K562 (cell line): Measurements from ENCODE around the gene IFT22. TPM values are rescaled to one million over a fixed set of nuclear protein-coding genes. Genes with fewer than 3 reads are reported as not detected.

Experiments used
- CBX2 ChIP-seq: fragments of 200-600 bp; sonication (generic); IDR thresholded peaks from one replicate; pipeline ENCODE4 v1.6.1; 2012; ENCODE audit warnings: mild to moderate bottlenecking, low read length, inconsistent platforms; ENCODE audit not compliant: insufficient read depth, poor library complexity, severe bottlenecking
- ESRRB ChIP-seq: fragments of 250-450 bp; sonication (Bioruptor Pico); IDR thresholded peaks from 2 replicates; pipeline ENCODE4 v1.5.0; 2020; ENCODE audit warnings: mild to moderate bottlenecking, moderate library complexity, borderline replicate concordance
- HCFC1 ChIP-seq: IDR thresholded peaks from 2 replicates; pipeline ENCODE4 v1.6.1; 2012; ENCODE audit warnings: low read depth, low read length, improper control_type of control experiment
- KAT2B ChIP-seq: IDR thresholded peaks from one replicate; pipeline ENCODE4 v1.6.1; 2012; ENCODE audit warnings: low read depth, mild to moderate bottlenecking, control low read depth, inconsistent platforms, low read length, moderate library complexity
- KLF10 ChIP-seq: fragments of 250-450 bp; sonication (Bioruptor Pico); IDR thresholded peaks from 2 replicates; pipeline ENCODE4 v1.6.1; 2021; ENCODE audit warnings: matching md5 sums
- LEF1 ChIP-seq: fragments of 450-650 bp; IDR thresholded peaks from 2 replicates; pipeline ENCODE4 v1.6.1; 2016; ENCODE audit warnings: mild to moderate bottlenecking
- PHF21A ChIP-seq: fragments of 450-650 bp; IDR thresholded peaks from 2 replicates; pipeline ENCODE4 v1.6.1; 2017; ENCODE audit warnings: low read depth, borderline replicate concordance
- POLR2AphosphoS2 ChIP-seq: IDR thresholded peaks from 2 replicates; pipeline ENCODE4 v1.6.1; 2012; ENCODE audit warnings: low read length, improper control_type of control experiment
- SMARCA4 ChIP-seq: fragments of 450-650 bp; IDR thresholded peaks from 2 replicates; pipeline ENCODE4 v1.6.1; 2016
- U2AF2 ChIP-seq: fragments of 200-400 bp; formaldehyde crosslinking; optimal IDR thresholded peaks from 2 replicates; pipeline ENCODE3; 2017; ENCODE audit warnings: low read depth, mild to moderate bottlenecking, low read length
- XRCC4 ChIP-seq: IDR thresholded peaks from one replicate; pipeline ENCODE4 v1.6.1; 2011; ENCODE audit not compliant: insufficient read depth, insufficient read length; ENCODE audit errors: extremely low read depth
- ZKSCAN1 ChIP-seq: fragments of 150-350 bp; IDR thresholded peaks from 2 replicates; pipeline ENCODE4 v1.6.1; 2016; ENCODE audit warnings: low read depth, low read length
- ZNF184 ChIP-seq: sonication (generic); formaldehyde crosslinking; IDR thresholded peaks from 2 replicates; pipeline ENCODE4 v1.5.0; 2020; ENCODE audit warnings: missing genetic modification reagents
- ZNF212 ChIP-seq: fragments of 450-650 bp; formaldehyde crosslinking; IDR thresholded peaks from 2 replicates; pipeline ENCODE4 v1.4.0; 2020; ENCODE audit warnings: mild to moderate bottlenecking
- ZNF57 ChIP-seq: fragments of 450-650 bp; formaldehyde crosslinking; IDR thresholded peaks from 2 replicates; pipeline ENCODE4 v1.4.0; 2020; ENCODE audit warnings: mild to moderate bottlenecking, moderate library complexity
- ZNF707 ChIP-seq: fragments of 250-450 bp; sonication (Bioruptor Pico); conservative IDR thresholded peaks from 2 replicates; pipeline ENCODE4 v1.8.0; 2022; ENCODE audit warnings: inconsistent platforms, mild to moderate bottlenecking, moderate library complexity
- polyA plus RNA-seq, 8 experiments: library from polyadenylated mRNA; depleted of rRNA in 4 of 8; stranded (reverse) in 5 of 8; unstranded in 3 of 8; fragments of >200 nt; fragmentation: Nextera tagmentation in 2 of 8; fragmentation: Illumina TruSeq in 1 of 8; extraction: Ambion mirVana in 2 of 8; extraction: Trizol in 1 of 8; gene quantifications; 2 replicates each; pipeline versions ENCODE4 v1.2.1 to v1.2.3, GENCODE V29; 2011 to 2014; ENCODE audit warnings: inconsistent platforms in 1 of 8, missing spikeins in 1 of 8
- total RNA-seq, 7 experiments: library from RNA; depleted of rRNA in 6 of 7; stranded (reverse); fragments of >200 nt in 6 of 7; fragmentation: Illumina TruSeq in 2 of 7; extraction: Trizol in 2 of 7; gene quantifications; 2 replicates each; pipeline versions ENCODE4 v1.2.1 to v1.2.3, GENCODE V29; 2011 to 2021; ENCODE audit warnings: low replicate concordance in 1 of 7
- TF ChIP-seq, protein P1 (sequence below): sonication (generic); formaldehyde crosslinking; IDR thresholded peaks from 2 replicates; pipeline ENCODE4 v1.8.0; 2022; ENCODE audit warnings: mild to moderate bottlenecking, missing genetic modification reagents
- TF ChIP-seq, protein P2 (sequence below): fragments of 450-650 bp; formaldehyde crosslinking; IDR thresholded peaks from 2 replicates; pipeline ENCODE4 v1.4.0; 2022; ENCODE audit warnings: missing genetic modification characterization
- TF ChIP-seq, protein P3 (sequence below): sonication (generic); formaldehyde crosslinking; IDR thresholded peaks from 2 replicates; pipeline ENCODE4 v1.5.0; 2020; ENCODE audit warnings: missing genetic modification reagents
- TF ChIP-seq, protein P4 (sequence below), 2 experiments: IDR thresholded peaks in 1 of 2; conservative IDR thresholded peaks in 1 of 2; 2 replicates each; pipeline ENCODE4 v1.6.1; 2016; ENCODE audit warnings: low read depth in 2 of 2, mild to moderate bottlenecking in 1 of 2, missing compliant biosample characterization in 1 of 2, missing genetic modification characterization in 1 of 2, moderate library complexity in 1 of 2

Gene IFT22
- total and polyA plus RNA-seq, 9 of the 15 experiments (the other 6 are each of a cell fraction or from before 2014, with no cell fraction given) = 6.3 to 18.2 (median 7.7) TPM

DNA sequence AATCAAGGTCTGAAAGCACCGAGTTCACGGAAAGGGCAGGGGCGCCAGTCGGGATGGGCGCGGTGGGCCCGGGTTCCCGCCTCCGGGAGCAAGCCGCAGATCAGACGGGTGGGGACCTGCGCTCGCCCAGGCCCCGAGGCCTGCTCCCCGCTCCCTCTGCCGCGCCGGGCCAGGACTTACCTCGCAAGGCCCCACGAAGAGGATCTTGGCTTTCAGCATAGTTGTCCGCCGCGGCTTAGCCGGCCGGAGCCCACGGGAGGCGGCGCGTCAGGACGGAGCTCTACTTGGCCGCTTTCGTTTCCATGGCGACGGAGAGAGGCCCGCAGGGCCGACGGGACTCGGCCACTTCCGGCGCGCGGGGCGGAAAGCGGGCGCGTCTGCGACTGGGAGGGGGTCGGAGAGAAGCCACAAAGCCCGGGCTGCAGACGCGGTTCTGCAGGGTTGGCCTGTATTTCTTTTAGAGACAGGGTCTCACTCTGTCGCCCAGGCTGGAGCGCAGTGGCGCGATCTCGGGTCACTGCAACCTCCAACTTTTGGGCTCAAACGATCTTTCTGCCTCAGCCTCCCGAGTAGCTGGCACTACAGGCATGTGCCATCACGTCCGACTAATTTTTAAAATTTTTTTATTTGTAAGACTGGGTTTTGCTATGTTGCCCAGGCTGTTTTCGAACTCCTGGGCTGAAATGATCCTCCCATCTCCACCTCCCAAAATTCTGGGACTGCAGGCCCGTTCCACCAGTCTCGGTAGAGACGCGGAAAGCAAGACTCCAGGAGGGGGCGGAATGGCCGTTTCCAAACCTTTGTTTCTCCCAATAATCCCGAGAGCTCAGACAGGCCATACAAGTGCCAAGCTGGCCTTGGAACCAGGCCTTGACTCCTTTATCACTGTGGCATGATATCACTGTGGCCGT, at the start of gene IFT22 (continued):
- TF ChIP-seq, protein P1, sequence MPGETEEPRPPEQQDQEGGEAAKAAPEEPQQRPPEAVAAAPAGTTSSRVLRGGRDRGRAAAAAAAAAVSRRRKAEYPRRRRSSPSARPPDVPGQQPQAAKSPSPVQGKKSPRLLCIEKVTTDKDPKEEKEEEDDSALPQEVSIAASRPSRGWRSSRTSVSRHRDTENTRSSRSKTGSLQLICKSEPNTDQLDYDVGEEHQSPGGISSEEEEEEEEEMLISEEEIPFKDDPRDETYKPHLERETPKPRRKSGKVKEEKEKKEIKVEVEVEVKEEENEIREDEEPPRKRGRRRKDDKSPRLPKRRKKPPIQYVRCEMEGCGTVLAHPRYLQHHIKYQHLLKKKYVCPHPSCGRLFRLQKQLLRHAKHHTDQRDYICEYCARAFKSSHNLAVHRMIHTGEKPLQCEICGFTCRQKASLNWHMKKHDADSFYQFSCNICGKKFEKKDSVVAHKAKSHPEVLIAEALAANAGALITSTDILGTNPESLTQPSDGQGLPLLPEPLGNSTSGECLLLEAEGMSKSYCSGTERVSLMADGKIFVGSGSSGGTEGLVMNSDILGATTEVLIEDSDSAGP (CRISPR knock-in tag) = no peak
- TF ChIP-seq, protein P2, sequence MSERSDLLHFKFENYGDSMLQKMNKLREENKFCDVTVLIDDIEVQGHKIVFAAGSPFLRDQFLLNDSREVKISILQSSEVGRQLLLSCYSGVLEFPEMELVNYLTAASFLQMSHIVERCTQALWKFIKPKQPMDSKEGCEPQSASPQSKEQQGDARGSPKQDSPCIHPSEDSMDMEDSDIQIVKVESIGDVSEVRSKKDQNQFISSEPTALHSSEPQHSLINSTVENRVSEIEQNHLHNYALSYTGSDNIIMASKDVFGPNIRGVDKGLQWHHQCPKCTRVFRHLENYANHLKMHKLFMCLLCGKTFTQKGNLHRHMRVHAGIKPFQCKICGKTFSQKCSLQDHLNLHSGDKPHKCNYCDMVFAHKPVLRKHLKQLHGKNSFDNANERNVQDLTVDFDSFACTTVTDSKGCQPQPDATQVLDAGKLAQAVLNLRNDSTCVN (CRISPR knock-in tag) = no peak
- TF ChIP-seq KAT2B (no peak), PHF21A (no peak), KLF10 (CRISPR knock-in tag) (no peak), ZNF212 (CRISPR knock-in tag) (no peak), ZNF184 (no peak), POLR2AphosphoS2 (no peak), XRCC4 (no peak), U2AF2 (no peak), CBX2 (no peak), ZNF57 (CRISPR knock-in tag) (no peak), LEF1 (no peak), ESRRB (CRISPR knock-in tag) (no peak), HCFC1 (peak; percentile 55; the same call in 1 of the 2 replicates), ZNF707 (CRISPR knock-in tag) (no peak), ZKSCAN1 (no peak), SMARCA4 (no peak)
- TF ChIP-seq, protein P3, sequence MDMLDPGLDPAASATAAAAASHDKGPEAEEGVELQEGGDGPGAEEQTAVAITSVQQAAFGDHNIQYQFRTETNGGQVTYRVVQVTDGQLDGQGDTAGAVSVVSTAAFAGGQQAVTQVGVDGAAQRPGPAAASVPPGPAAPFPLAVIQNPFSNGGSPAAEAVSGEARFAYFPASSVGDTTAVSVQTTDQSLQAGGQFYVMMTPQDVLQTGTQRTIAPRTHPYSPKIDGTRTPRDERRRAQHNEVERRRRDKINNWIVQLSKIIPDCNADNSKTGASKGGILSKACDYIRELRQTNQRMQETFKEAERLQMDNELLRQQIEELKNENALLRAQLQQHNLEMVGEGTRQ (CRISPR knock-in tag) = no peak
- TF ChIP-seq, protein P4, sequence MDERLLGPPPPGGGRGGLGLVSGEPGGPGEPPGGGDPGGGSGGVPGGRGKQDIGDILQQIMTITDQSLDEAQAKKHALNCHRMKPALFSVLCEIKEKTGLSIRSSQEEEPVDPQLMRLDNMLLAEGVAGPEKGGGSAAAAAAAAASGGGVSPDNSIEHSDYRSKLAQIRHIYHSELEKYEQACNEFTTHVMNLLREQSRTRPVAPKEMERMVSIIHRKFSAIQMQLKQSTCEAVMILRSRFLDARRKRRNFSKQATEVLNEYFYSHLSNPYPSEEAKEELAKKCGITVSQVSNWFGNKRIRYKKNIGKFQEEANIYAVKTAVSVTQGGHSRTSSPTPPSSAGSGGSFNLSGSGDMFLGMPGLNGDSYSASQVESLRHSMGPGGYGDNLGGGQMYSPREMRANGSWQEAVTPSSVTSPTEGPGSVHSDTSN (CRISPR knock-in tag; IDR thresholded peaks at IDR 0.05; ENCODE audit: low read depth) = no peak
- TF ChIP-seq, protein P4 (tag; conservative IDR thresholded peaks at IDR 0.05; ENCODE audit: low read depth) = no peak
